H9 (cell line): ENCODE results near the gene DENND1A. TPM values are rescaled to one million over a fixed set of nuclear protein-coding genes. Genes with fewer than 3 reads are reported as not detected.

Source experiments
- DNase-seq: peaks from one replicate; pipeline ENCODE4 v3.0.0-alpha.2; 2017
- H2AFZ ChIP-seq: one replicate; pipeline ENCODE4 v1.6.1; 2013; ENCODE audit warnings: mild to moderate bottlenecking, low read length, control low read depth, moderate library complexity
- H2AK5ac ChIP-seq: 2 replicates; pipeline ENCODE4 v1.6.1; 2013; ENCODE audit warnings: low read length, control low read depth, mixed read lengths; ENCODE audit not compliant: insufficient read length
- H2BK120ac ChIP-seq: one replicate; pipeline ENCODE4 v1.6.1; 2013; ENCODE audit warnings: low read depth, mild to moderate bottlenecking, low read length, control low read depth, inconsistent platforms; ENCODE audit not compliant: poor library complexity, severe bottlenecking
- H2BK12ac ChIP-seq: 2 replicates; pipeline ENCODE4 v1.6.1; 2013; ENCODE audit warnings: low read length, control low read depth, mixed read lengths, low read depth; ENCODE audit not compliant: insufficient read length
- H2BK15ac ChIP-seq: 2 replicates; pipeline ENCODE4 v1.6.1; 2013; ENCODE audit warnings: low read depth, low read length, control low read depth
- H2BK20ac ChIP-seq: one replicate; pipeline ENCODE4 v1.6.1; 2013; ENCODE audit warnings: low read depth, mild to moderate bottlenecking, low read length, control low read depth, inconsistent platforms; ENCODE audit not compliant: poor library complexity, severe bottlenecking
- H2BK5ac ChIP-seq: 2 replicates; pipeline ENCODE4 v1.6.1; 2013; ENCODE audit warnings: low read length, control low read depth, mixed read lengths; ENCODE audit not compliant: insufficient read length
- H3K14ac ChIP-seq: 2 replicates; pipeline ENCODE4 v1.6.1; 2013; ENCODE audit warnings: low read length, control low read depth; ENCODE audit not compliant: insufficient read depth
- H3K18ac ChIP-seq: 2 replicates; pipeline ENCODE4 v1.6.1; 2013; ENCODE audit warnings: low read depth, mild to moderate bottlenecking, mixed read lengths, low read length, control low read depth; ENCODE audit not compliant: insufficient read length
- H3K23ac ChIP-seq: 2 replicates; pipeline ENCODE4 v1.6.1; 2013; ENCODE audit warnings: low read length, control low read depth, mixed read lengths, low read depth; ENCODE audit not compliant: insufficient read length
- H3K23me2 ChIP-seq: 2 replicates; pipeline ENCODE4 v1.6.1; 2013; ENCODE audit warnings: low read depth, mild to moderate bottlenecking, mixed read lengths, low read length, control low read depth; ENCODE audit not compliant: insufficient read length, poor library complexity, severe bottlenecking
- H3K27ac ChIP-seq: 2 replicates; pipeline ENCODE4 v1.5.1; 2013; ENCODE audit warnings: low read length, control low read depth, mixed read lengths, low read depth; ENCODE audit not compliant: insufficient read length
- H3K27me3 ChIP-seq: 2 replicates; pipeline ENCODE4 v1.6.1; 2013; ENCODE audit warnings: low read length, control low read depth, inconsistent platforms; ENCODE audit not compliant: insufficient read depth
- H3K4ac ChIP-seq: 2 replicates; pipeline ENCODE4 v1.6.1; 2013; ENCODE audit warnings: low read depth, mild to moderate bottlenecking, control low read depth, inconsistent platforms, low read length, moderate library complexity
- H3K4me1 ChIP-seq: 2 replicates; pipeline ENCODE4 v1.6.1; 2013; ENCODE audit warnings: low read length, control low read depth, inconsistent platforms; ENCODE audit not compliant: insufficient read depth
- H3K4me2 ChIP-seq: 2 replicates; pipeline ENCODE4 v1.6.1; 2013; ENCODE audit warnings: low read length, control low read depth, mixed read lengths; ENCODE audit not compliant: insufficient read length, insufficient read depth
- H3K56ac ChIP-seq: 2 replicates; pipeline ENCODE4 v1.6.1; 2013; ENCODE audit warnings: low read depth, mild to moderate bottlenecking, mixed read lengths, low read length, control low read depth; ENCODE audit not compliant: insufficient read length
- H3K79me1 ChIP-seq: 2 replicates; pipeline ENCODE4 v1.6.1; 2013; ENCODE audit warnings: low read depth, mild to moderate bottlenecking, moderate library complexity, low read length, control low read depth, inconsistent platforms; ENCODE audit not compliant: insufficient read depth, poor library complexity, severe bottlenecking
- H3K79me2 ChIP-seq: 2 replicates; pipeline ENCODE4 v1.6.1; 2013; ENCODE audit warnings: low read length, control low read depth, inconsistent platforms; ENCODE audit not compliant: insufficient read depth
- H3K9ac ChIP-seq: 2 replicates; pipeline ENCODE4 v1.6.1; 2013; ENCODE audit warnings: low read length, control low read depth, mixed read lengths; ENCODE audit not compliant: insufficient read length; ENCODE audit errors: extremely low read depth
- H3K9me3 ChIP-seq: one replicate; pipeline ENCODE4 v1.6.1; 2013; ENCODE audit warnings: low read depth, low read length, inconsistent platforms; ENCODE audit not compliant: control insufficient read depth
- H3T11ph ChIP-seq: one replicate; pipeline ENCODE4 v1.6.1; 2013; ENCODE audit warnings: mild to moderate bottlenecking, low read length, control low read depth, inconsistent platforms
- H4K20me1 ChIP-seq: one replicate; pipeline ENCODE4 v1.6.1; 2013; ENCODE audit not compliant: control insufficient read depth, insufficient read length, insufficient read depth
- H4K5ac ChIP-seq: 2 replicates; pipeline ENCODE4 v1.6.1; 2013; ENCODE audit warnings: low read depth, mild to moderate bottlenecking, mixed read lengths, low read length, control low read depth; ENCODE audit not compliant: insufficient read length
- H4K8ac ChIP-seq: replicated peaks from 2 replicates; pipeline ENCODE4 v1.6.1; 2013; ENCODE audit warnings: low read length, control low read depth, mixed read lengths, low read depth; ENCODE audit not compliant: insufficient read length
- H4K91ac ChIP-seq: 2 replicates; pipeline ENCODE4 v1.6.1; 2013; ENCODE audit warnings: low read depth, mild to moderate bottlenecking, moderate library complexity, mixed read lengths, low read length, control low read depth; ENCODE audit not compliant: insufficient read length
- H3K27ac Mint-ChIP-seq, 3 experiments: 2 replicates in 2 of 3; 3 replicates in 1 of 3; pipeline ENCODE4 v1.8.0; 2020 to 2021; ENCODE audit warnings: mixed read lengths in 3 of 3, mild to moderate bottlenecking in 1 of 3, moderate library complexity in 1 of 3
- H3K27me3 Mint-ChIP-seq: 2 replicates; pipeline ENCODE4 v1.8.0; 2021; ENCODE audit warnings: low read depth, mild to moderate bottlenecking, moderate library complexity, mixed read lengths
- H3K36me3 Mint-ChIP-seq, 3 experiments: 2 replicates in 2 of 3; 3 replicates in 1 of 3; pipeline ENCODE4 v1.8.0; 2020 to 2021; ENCODE audit warnings: low read depth in 3 of 3, mixed read lengths in 3 of 3; ENCODE audit not compliant: insufficient read depth in 1 of 3
- H3K4me1 Mint-ChIP-seq, 2 experiments: 2 replicates each; pipeline ENCODE4 v1.8.0; 2020; ENCODE audit warnings: mixed read lengths in 2 of 2
- H3K4me3 Mint-ChIP-seq, 2 experiments: 2 replicates in 1 of 2; 3 replicates in 1 of 2; pipeline ENCODE4 v1.8.0; 2020 to 2021; ENCODE audit warnings: mild to moderate bottlenecking in 2 of 2, mixed read lengths in 2 of 2, moderate library complexity in 1 of 2
- H3K9me3 Mint-ChIP-seq, 2 experiments: 2 replicates in 1 of 2; 3 replicates in 1 of 2; pipeline ENCODE4 v1.8.0; 2020; ENCODE audit warnings: mild to moderate bottlenecking in 2 of 2, mixed read lengths in 2 of 2, moderate library complexity in 1 of 2
- WGBS: extraction: QIAGEN DNeasy Blood & Tissue Kit; methylation state at CpG from one replicate; pipeline ENCODE4 v1.1.7; 2013; ENCODE audit warnings: missing lambda C conversion rate, low lambda C conversion rate, mixed read lengths; ENCODE audit not compliant: insufficient read length; ENCODE audit errors: extremely low coverage; 5-methylcytosine and 5-hydroxymethylcytosine counted together
- total RNA-seq: library from RNA; stranded (reverse); gene quantifications from 2 replicates; pipeline ENCODE4 v1.2.1, GENCODE V29; 2021
- TF ChIP-seq, protein P1 (sequence below): fragments of 200-600 bp; sonication (generic); conservative IDR thresholded peaks from 3 replicates; pipeline ENCODE4 v1.8.0; 2021; ENCODE audit warnings: antibody characterized with exemption, mild to moderate bottlenecking

The DENND1A gene
- total RNA-seq, 1 experiment from 2014 or later = 20.4 TPM

- Histone ChIP-seq H3K4me2 (no peak overlapping the region), H2BK5ac (no peak overlapping the region), H3K4ac (no peak overlapping the region), H2AK5ac (no peak overlapping the region), H2BK12ac (no peak overlapping the region), H3K9ac (no peak overlapping the region), H3K79me2 (no peaks in the 10 kb centered on the region), H2BK15ac (no peak overlapping the region), H3K14ac (no peak overlapping the region), H4K91ac (no peak overlapping the region), H2AFZ (no peak overlapping the region), H3K23me2 (no peaks in the 10 kb centered on the region), H3K23ac (no peak overlapping the region), H4K8ac (no peak overlapping the region), H3K9me3 (no peaks in the 10 kb centered on the region), H3K79me1 (no peaks in the 10 kb centered on the region), H3K4me1 (peaks cover 4% of the 10 kb centered on the region; the same call in 1 of the 2 replicates), H3K56ac (no peak overlapping the region), H3K27ac (no peak overlapping the region), H4K20me1 (no peaks in the 10 kb centered on the region), H3T11ph (no peak overlapping the region), H4K5ac (no peak overlapping the region), H3K27me3 (no peaks in the 10 kb centered on the region), H2BK20ac (no peak overlapping the region), H2BK120ac (no peak overlapping the region), H3K18ac (no peak overlapping the region)
- peak; percentile 82 for DNase-seq
- Mint-ChIP-seq H3K9me3 (no peaks in the 10 kb centered on the region), H3K27ac (no peak overlapping the region), H3K27me3 (no peaks in the 10 kb centered on the region; the same call in 1 of the 2 replicates), H3K4me1 (peaks cover 20 to 25% of the 10 kb centered on the region in 2 experiments), H3K4me3 (no peak overlapping the region), H3K36me3 (peaks cover 3 to 24% (median 8%) of the 10 kb centered on the region in 3 experiments; a peak in 5 of 7 replicates)
- TF ChIP-seq, protein P1, sequence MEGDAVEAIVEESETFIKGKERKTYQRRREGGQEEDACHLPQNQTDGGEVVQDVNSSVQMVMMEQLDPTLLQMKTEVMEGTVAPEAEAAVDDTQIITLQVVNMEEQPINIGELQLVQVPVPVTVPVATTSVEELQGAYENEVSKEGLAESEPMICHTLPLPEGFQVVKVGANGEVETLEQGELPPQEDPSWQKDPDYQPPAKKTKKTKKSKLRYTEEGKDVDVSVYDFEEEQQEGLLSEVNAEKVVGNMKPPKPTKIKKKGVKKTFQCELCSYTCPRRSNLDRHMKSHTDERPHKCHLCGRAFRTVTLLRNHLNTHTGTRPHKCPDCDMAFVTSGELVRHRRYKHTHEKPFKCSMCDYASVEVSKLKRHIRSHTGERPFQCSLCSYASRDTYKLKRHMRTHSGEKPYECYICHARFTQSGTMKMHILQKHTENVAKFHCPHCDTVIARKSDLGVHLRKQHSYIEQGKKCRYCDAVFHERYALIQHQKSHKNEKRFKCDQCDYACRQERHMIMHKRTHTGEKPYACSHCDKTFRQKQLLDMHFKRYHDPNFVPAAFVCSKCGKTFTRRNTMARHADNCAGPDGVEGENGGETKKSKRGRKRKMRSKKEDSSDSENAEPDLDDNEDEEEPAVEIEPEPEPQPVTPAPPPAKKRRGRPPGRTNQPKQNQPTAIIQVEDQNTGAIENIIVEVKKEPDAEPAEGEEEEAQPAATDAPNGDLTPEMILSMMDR = peak; percentile 66
- WGBS = no CpG with 5 or more reads among the region's 9 CpGs
Measured at GRCh38 chr9:123434619-123435240, 495.2 kb downstream of the DENND1A start.
